ENCODE results near the gene BNIP1. TPM values are rescaled to one million over a fixed set of nuclear protein-coding genes. Genes with fewer than 3 reads are reported as not detected.
A peak's percentile ranks its signal among the peaks of the same experiment; 100 is the strongest.

The BNIP1 gene
- total RNA-seq, 1 experiment from 2014 or later, result 22.1 TPM

DNA sequence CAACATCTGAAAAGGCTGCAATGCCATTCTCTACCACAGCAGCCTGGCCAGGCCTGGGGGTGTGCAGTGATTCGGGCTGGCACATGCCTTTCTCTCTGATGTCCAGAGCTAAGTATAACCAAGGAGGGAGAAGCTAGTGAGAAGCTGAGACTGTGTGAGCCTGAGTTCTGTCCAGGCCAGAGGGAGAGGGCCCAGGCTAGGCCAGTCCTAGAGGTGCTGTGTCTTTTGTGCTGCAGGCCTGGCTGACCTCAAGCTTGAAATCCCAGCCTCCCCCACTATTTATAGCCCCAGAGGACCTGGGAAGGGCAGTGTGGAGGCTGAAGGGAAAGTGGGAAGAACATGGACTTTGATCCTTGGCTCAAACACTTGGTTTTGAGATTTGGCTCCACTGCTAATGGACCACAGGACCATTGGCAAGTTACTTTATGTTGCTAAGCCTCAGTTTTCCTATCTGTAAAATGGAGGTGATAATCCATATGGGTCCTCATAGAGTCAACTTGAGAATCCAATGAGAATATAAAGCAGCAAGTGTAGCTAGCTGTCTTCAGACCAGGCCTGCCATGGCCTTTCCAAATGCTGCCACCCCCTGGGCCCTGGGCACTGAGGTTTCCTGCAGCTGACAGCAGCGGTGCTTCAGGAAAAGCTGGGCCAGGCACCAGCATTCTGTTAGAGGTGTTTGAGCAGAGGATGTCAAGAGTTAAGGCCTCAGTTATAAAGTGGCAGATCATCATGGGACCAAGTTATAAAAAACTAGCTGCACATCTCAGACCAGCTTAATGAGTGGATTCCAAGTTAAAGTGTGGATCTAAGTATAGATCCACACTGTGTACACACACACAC is 21.1 kb downstream of the BNIP1 start:
- DNase-seq (ENCODE audit: low read depth), result no peak

DNA sequence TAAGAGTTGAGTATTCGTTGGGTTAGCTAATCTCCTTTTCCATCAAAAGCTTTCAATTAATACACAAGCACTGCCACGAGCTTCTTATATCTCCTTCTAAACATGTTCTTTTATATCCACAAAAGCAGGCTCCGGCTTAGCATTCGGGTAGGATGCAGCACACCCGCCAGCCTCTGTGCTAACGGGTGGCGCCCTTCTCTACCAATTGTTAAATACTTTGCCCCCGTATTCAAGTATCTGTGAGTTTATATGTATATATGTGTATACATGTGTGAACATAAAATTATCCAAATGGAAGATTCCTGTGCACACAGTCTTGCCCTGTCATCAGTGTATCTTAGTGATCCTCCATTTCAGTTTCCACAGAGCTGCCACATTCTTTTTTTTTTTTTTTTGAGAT is 27.8 kb downstream of the BNIP1 start:
- DNase-seq (ENCODE audit: low read depth), result no peak

DNA sequence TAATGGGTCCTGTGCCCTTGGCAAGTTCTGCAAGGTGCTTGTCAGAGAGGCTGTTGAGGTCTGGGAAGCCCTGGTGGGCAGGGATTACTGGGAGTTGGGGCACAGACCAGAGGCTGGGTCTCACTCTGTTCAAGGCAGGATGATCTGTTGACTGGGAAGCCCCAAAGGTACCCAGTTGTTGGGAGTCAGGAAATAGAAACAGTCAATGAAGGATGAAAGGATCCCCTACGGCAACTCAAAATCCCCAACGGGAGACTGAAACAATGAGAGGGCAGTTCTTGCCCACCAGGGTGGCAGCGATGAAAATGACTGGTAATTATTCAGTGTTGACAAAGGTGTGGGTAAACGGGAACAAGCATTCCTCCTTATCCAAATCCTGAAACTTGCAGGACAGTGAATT is 31.2 kb downstream of the BNIP1 start:
- no peak for DNase-seq (ENCODE audit: low read depth)

DNA sequence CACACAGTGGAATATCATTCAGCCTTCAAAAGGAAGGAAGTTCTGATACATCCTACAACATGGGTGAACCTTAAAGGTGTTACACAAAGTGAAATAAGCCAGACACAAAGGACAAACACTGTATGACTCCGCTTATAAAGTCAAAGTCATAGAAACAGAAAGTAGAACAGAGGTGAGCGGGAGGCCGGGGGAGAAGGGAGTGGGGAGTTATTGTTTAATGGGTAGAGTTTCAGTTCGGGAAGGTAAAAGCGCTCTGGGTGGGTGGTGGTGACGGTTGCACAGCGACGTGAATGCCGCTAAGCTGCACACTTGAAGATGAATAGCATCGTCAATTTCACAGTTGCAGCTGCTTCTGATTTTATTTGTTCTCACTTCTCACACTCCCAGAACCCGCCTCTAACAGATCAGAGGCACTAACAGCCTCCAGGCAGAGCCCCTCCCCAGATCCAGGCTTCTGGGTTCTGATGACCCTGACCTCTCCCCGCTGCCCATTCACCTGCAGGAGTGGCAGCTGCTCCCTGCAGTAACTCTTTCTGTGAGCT is 34.1 kb downstream of the BNIP1 start:
- DNase-seq (ENCODE audit: low read depth), result no peak

- peak; percentile 18 for DNase-seq (ENCODE audit: low read depth)
Observed at GRCh38 chr5:173180331-173180730, 36.0 kb downstream of the BNIP1 start.

DNA sequence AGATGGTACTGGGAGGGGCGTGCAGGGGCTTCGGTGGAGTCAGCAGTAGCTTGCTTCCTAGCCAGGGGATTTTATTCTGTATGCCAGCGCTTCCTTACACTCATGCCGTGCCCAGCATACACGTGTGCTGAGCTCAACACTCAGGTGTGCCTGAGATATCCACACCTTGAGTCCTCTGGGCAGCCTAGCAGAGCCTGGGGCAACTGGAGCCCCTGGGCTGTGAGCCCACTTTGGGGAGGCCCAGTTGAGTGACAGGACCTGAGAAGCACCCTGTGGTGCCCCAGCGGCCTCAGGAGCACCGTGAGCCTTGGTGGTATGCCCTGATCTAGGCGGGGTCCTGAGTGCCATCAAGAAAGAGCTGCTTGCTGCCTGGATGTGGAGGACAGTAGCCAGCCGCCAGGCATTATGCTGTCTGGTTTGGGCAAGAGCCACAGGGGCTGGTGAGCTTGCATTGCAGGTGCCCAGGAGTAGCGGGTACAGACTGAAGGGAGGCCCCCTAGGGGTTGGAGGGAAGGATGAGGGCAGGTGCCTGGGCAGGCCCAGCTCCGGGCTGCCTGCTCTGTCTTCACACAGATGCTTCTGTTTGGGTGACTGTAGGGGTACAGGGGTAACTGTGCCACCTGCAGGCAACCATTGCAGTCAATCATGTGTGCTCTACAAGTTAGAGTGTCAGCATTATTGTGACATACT is 42.9 kb downstream of the BNIP1 start:
- DNase-seq (ENCODE audit: low read depth), result no peak

DNA sequence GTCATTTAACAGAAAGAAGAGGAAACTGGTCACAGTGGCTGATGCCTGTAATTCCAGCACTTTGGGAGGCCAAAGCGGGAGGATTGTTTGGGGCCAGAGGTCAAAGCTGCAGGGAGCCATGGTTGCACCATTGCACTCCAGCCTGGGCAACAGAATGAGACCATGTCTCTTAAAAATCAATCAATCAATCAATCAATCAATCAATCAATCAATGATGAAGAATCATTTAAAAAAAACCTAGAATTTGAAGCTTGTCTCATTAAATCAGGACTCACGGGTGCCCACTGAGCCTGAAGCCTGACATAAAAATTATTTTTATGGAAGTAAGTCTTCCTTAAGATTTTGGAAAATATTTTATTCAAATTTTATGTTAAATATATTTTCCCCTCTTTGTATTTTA is 43.9 kb downstream of the BNIP1 start:
- DNase-seq (ENCODE audit: low read depth), result no peak

- no peak for DNase-seq (ENCODE audit: low read depth)
Observed at GRCh38 chr5:173191015-173191414, 46.7 kb downstream of the BNIP1 start.

GRCh38 chr5:173191561-173191960 is 47.2 kb downstream of the BNIP1 start:
- DNase-seq (ENCODE audit: low read depth), result no peak

DNA sequence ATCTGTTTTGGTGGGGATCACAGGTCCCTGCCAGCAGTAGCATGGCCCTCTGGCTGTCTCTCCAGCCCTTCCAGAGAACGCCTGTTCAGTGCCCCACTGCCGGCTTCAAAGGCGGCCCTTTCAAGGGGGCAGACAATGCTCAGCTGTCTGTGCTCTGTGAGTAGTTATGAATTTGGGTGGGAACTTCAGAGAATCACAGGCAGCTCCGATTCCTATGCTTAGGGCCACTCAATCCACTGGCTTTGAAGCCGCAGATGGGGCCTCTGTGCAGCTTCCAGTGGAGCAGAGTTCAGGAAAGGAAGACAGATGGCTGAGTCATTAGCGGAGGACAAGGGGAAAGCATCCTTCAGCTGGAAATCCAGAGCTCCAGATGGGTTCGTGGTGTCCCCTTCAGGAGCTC is 48.2 kb downstream of the BNIP1 start:
- DNase-seq (ENCODE audit: low read depth), result no peak

DNA sequence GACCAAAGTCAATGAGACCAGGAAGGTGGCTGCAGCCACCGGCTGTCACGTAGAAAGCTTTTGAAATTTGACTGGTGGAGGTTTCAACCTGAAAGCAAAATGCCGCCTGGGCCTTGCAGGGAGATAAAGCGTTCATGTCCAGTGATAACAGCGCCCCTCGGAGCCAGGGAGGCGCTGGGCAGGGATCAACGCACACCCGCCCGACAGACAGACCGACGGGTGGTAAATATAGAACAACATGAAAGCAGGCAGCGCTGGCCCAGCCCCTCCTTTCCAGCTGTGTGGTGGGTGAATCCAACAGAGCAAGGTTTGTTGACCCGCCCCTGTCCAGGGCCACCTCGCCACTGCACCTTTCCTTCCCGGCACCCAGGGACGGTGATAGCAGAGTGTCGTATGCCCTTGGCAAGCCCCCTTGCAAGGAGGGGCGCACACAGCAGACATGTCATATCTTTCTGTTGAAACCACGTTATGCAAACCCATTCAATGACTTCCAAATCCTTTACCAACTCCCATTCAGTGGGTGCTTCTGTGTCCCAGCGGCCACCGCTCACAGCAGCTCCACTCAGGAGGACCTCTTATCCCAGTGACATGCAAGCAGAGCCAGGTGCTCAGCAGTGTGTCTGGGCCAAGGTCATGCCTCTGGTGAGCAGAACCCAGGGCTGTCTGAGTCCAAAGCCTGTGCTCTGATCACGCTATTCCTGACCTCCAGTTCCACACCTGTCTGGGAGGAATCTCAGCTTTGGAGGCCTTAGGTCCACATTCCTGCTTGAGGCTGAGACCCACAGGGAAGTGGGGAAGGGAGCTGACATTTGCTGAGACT is 52.0 kb downstream of the BNIP1 start:
- no peak for DNase-seq (ENCODE audit: low read depth)

- DNase-seq (ENCODE audit: low read depth), result no peak
Observed at GRCh38 chr5:173197375-173197891, 53.1 kb downstream of the BNIP1 start.

GRCh38 chr5:173198049-173198448 is 53.7 kb downstream of the BNIP1 start:
- DNase-seq (ENCODE audit: low read depth), result no peak

DNA sequence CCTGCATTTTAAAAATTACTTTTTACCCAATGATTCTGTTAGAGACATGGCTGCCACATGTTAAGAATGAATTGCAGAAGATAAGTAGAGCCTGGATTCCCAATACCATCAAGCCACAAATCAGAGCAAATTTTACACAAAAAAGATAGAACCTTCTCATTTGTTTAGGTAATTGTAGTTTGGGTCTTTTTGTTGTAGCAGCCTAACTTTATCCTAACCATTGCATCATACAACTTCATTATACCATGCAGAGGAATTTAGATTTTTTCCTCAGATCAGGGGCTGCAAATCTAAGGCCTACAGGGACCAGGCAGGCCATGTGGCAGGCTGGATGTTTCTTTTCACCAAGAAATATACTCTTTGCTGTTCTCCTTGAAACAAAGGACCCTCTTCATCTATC is 56.0 kb downstream of the BNIP1 start:
- DNase-seq (ENCODE audit: low read depth), result no peak

DNA sequence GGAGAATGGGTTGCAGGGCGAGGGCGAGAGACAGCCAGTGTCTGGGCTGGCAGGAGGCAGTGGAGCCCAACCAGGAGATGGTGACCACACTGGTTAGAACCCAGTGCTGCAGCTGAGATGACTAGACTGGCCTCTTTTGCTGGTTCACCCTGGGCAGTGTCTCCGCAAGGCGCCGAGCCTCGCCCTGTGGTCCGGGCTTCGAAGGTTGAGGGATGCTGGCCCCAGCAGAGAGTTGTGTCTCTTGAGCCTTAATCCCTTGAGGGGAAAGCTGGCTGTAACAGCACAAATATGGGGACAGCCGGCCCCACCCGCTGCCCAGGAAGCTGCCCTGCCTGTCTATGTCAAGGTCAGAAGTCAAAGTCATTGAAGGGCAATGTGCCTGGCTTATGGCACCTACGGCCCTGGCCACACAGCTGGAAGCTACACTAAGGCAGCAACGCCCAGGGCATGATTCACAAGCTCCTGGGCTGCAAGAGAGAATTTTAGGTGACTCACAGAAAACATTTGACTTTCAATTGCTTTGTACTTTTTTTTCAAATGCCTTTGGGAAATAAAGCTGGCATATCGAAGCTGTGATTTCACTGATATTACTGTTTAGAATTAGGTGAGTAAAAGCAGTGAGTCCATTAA is 57.4 kb downstream of the BNIP1 start:
- peak; percentile 82 for DNase-seq (ENCODE audit: low read depth)

DNA sequence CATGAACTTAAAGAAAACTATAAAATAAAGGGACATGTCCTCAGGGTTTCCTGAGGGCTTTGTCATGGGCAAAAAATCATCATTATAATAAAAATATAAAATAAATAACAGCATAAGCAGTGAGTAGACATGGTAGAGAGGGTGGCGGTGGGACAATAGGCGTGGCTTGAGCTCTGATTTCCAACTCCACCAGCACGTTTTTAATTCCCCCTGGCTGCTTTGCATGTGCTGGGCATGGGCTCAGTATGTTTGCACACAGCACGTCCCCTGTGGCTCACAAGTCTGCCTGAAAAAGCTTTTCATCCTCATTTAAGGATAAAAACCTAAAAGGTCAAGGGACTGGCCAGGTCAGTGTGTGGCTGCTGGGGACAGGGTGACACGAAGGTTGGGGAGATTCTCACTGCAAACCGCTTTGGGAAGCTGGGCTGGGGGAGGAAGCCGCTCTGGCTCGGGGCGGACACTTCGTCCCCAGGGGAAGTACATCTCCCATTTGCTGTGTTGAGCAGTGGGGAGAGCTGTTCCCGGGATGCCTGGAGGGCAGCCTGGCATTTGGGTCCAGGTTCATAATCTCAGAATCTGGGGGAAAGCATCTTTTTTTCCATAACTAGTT is 58.0 kb downstream of the BNIP1 start:
- DNase-seq (ENCODE audit: low read depth), result no peak

GRCh38 chr5:173204185-173204979 is 60.1 kb downstream of the BNIP1 start:
- DNase-seq (ENCODE audit: low read depth), result peak; percentile 31

GRCh38 chr5:173205916-173206315 is 61.6 kb downstream of the BNIP1 start:
- DNase-seq (ENCODE audit: low read depth), result no peak

DNA sequence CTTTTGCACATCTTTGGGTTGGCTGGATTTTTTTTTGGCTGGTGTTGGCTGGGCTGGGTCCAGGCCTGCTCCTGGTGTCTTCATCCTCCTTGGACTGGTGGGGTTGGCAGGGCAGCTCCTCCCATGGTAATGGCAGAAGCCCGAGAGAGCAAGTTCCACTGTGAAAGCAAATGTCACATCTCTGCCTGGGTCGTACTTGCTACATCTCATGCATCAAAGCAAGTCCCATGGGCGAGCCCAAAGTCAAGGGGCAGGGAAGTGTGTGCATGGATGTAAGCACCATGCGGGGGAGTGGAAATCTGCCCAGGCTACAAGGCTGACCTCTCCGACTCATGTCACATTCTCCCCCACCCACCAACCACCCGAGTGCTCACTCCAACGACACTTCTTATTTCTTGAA is 64.0 kb downstream of the BNIP1 start:
- no peak for DNase-seq (ENCODE audit: low read depth)

DNA sequence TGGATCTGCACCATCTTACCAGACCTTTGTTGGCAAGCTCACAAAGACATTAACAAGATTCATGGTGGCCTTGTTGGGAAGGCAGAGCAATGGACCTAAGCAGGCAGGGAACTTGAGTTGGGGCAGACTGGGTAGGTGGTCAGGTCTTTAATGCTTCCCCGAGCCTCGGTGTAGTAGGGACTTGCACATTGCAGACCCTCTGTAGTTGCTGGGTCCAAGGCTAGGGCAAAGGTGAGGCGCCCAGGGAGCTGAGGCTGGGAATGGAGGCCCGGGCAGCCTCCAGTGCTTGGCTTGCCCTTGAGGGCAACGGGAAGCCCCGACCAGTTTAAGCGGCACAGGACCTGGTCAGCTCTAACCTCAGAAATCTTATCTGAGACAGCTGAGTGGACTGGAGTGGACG is 66.5 kb downstream of the BNIP1 start:
- DNase-seq (ENCODE audit: low read depth), result no peak
